ENCODE measurements around the gene WDR73.
"Not testable (repeated sequence)": the region's sequence is repeated elsewhere in the genome, so short reads cannot be mapped to it uniquely, and the experiment has no call there.

WDR73 gene

GRCh38 chr15:84653910-84654688 lies at the start of gene WDR73:
WDR73 (minus strand) TSS chr15:84654283; CDS start chr15:84654274, 9 bp downstream.
- DNase-seq (ENCODE audit: low spot score), result peak; percentile 96

GRCh38 chr15:84703808-84704207 lies 49.7 kb upstream of the WDR73 start:
- no peak for DNase-seq (ENCODE audit: low spot score)

- DNase-seq (ENCODE audit: low spot score), result peak; percentile 43
Observed at GRCh38 chr15:84702961-84703482, 48.9 kb upstream of the WDR73 start.

GRCh38 chr15:84699538-84700191 lies 45.6 kb upstream of the WDR73 start:
- no peak for DNase-seq (ENCODE audit: low spot score)

GRCh38 chr15:84697236-84697990 lies 43.3 kb upstream of the WDR73 start:
- DNase-seq (ENCODE audit: low spot score), result no peak

GRCh38 chr15:84696757-84697156 lies 42.7 kb upstream of the WDR73 start:
- DNase-seq (ENCODE audit: low spot score), result no peak

- no peak for DNase-seq (ENCODE audit: low spot score)
Observed at GRCh38 chr15:84690342-84690741, 36.3 kb upstream of the WDR73 start.

- DNase-seq (ENCODE audit: low spot score), result no peak
Observed at GRCh38 chr15:84689858-84690257, 35.8 kb upstream of the WDR73 start.

GRCh38 chr15:84686446-84686845 lies 32.4 kb upstream of the WDR73 start:
- not testable (repeated sequence) for DNase-seq (ENCODE audit: low spot score)

- no peak for DNase-seq (ENCODE audit: low spot score)
Observed at GRCh38 chr15:84685304-84685703, 31.2 kb upstream of the WDR73 start.

- DNase-seq (ENCODE audit: low spot score), result no peak
Observed at GRCh38 chr15:84684092-84684491, 30.0 kb upstream of the WDR73 start.

- no peak for DNase-seq (ENCODE audit: low spot score)
Observed at GRCh38 chr15:84681831-84682230, 27.7 kb upstream of the WDR73 start.

GRCh38 chr15:84671211-84671610 lies 17.1 kb upstream of the WDR73 start:
- DNase-seq (ENCODE audit: low spot score), result no peak

GRCh38 chr15:84669726-84670125 lies 15.6 kb upstream of the WDR73 start:
- no peak for DNase-seq (ENCODE audit: low spot score)

GRCh38 chr15:84668221-84668982 lies 14.3 kb upstream of the WDR73 start:
- DNase-seq (ENCODE audit: low spot score), result no peak

- DNase-seq (ENCODE audit: low spot score), result no peak
Observed at GRCh38 chr15:84666373-84666772, 12.3 kb upstream of the WDR73 start.

GRCh38 chr15:84661001-84661400 lies 6.9 kb upstream of the WDR73 start:
- no peak for DNase-seq (ENCODE audit: low spot score)

GRCh38 chr15:84659904-84660781 lies 6.1 kb upstream of the WDR73 start:
- no peak for DNase-seq (ENCODE audit: low spot score)

GRCh38 chr15:84658788-84659411 lies 4.8 kb upstream of the WDR73 start:
- DNase-seq (ENCODE audit: low spot score), result no peak

- DNase-seq (ENCODE audit: low spot score), result peak; percentile 43
Observed at GRCh38 chr15:84658080-84658787, 4.2 kb upstream of the WDR73 start, which contains the start of gene NMB. NMB (minus strand) TSS chr15:84658199; CDS start chr15:84658152, 47 bp downstream.

All from cerebellar cortex (tissue), 1 donor.